H9 (cell line): Measurements from ENCODE around the gene PCDH9. TPM values are rescaled to one million over a fixed set of nuclear protein-coding genes. Genes with fewer than 3 reads are reported as not detected.

Source experiments
- DNase-seq: peaks from one replicate; pipeline ENCODE4 v3.0.0-alpha.2; 2017
- H2AFZ ChIP-seq: one replicate; pipeline ENCODE4 v1.6.1; 2013; ENCODE audit warnings: mild to moderate bottlenecking, low read length, control low read depth, moderate library complexity
- H2AK5ac ChIP-seq: 2 replicates; pipeline ENCODE4 v1.6.1; 2013; ENCODE audit warnings: low read length, control low read depth, mixed read lengths; ENCODE audit not compliant: insufficient read length
- H2BK120ac ChIP-seq: one replicate; pipeline ENCODE4 v1.6.1; 2013; ENCODE audit warnings: low read depth, mild to moderate bottlenecking, low read length, control low read depth, inconsistent platforms; ENCODE audit not compliant: poor library complexity, severe bottlenecking
- H2BK12ac ChIP-seq: 2 replicates; pipeline ENCODE4 v1.6.1; 2013; ENCODE audit warnings: low read length, control low read depth, mixed read lengths, low read depth; ENCODE audit not compliant: insufficient read length
- H2BK15ac ChIP-seq: 2 replicates; pipeline ENCODE4 v1.6.1; 2013; ENCODE audit warnings: low read depth, low read length, control low read depth
- H2BK20ac ChIP-seq: one replicate; pipeline ENCODE4 v1.6.1; 2013; ENCODE audit warnings: low read depth, mild to moderate bottlenecking, low read length, control low read depth, inconsistent platforms; ENCODE audit not compliant: poor library complexity, severe bottlenecking
- H2BK5ac ChIP-seq: 2 replicates; pipeline ENCODE4 v1.6.1; 2013; ENCODE audit warnings: low read length, control low read depth, mixed read lengths; ENCODE audit not compliant: insufficient read length
- H3K14ac ChIP-seq: 2 replicates; pipeline ENCODE4 v1.6.1; 2013; ENCODE audit warnings: low read length, control low read depth; ENCODE audit not compliant: insufficient read depth
- H3K18ac ChIP-seq: 2 replicates; pipeline ENCODE4 v1.6.1; 2013; ENCODE audit warnings: low read depth, mild to moderate bottlenecking, mixed read lengths, low read length, control low read depth; ENCODE audit not compliant: insufficient read length
- H3K23ac ChIP-seq: 2 replicates; pipeline ENCODE4 v1.6.1; 2013; ENCODE audit warnings: low read length, control low read depth, mixed read lengths, low read depth; ENCODE audit not compliant: insufficient read length
- H3K23me2 ChIP-seq: 2 replicates; pipeline ENCODE4 v1.6.1; 2013; ENCODE audit warnings: low read depth, mild to moderate bottlenecking, mixed read lengths, low read length, control low read depth; ENCODE audit not compliant: insufficient read length, poor library complexity, severe bottlenecking
- H3K27ac ChIP-seq: 2 replicates; pipeline ENCODE4 v1.5.1; 2013; ENCODE audit warnings: low read length, control low read depth, mixed read lengths, low read depth; ENCODE audit not compliant: insufficient read length
- H3K27me3 ChIP-seq: 2 replicates; pipeline ENCODE4 v1.6.1; 2013; ENCODE audit warnings: low read length, control low read depth, inconsistent platforms; ENCODE audit not compliant: insufficient read depth
- H3K4ac ChIP-seq: 2 replicates; pipeline ENCODE4 v1.6.1; 2013; ENCODE audit warnings: low read depth, mild to moderate bottlenecking, control low read depth, inconsistent platforms, low read length, moderate library complexity
- H3K4me1 ChIP-seq: 2 replicates; pipeline ENCODE4 v1.6.1; 2013; ENCODE audit warnings: low read length, control low read depth, inconsistent platforms; ENCODE audit not compliant: insufficient read depth
- H3K4me2 ChIP-seq: 2 replicates; pipeline ENCODE4 v1.6.1; 2013; ENCODE audit warnings: low read length, control low read depth, mixed read lengths; ENCODE audit not compliant: insufficient read length, insufficient read depth
- H3K56ac ChIP-seq: 2 replicates; pipeline ENCODE4 v1.6.1; 2013; ENCODE audit warnings: low read depth, mild to moderate bottlenecking, mixed read lengths, low read length, control low read depth; ENCODE audit not compliant: insufficient read length
- H3K79me1 ChIP-seq: 2 replicates; pipeline ENCODE4 v1.6.1; 2013; ENCODE audit warnings: low read depth, mild to moderate bottlenecking, moderate library complexity, low read length, control low read depth, inconsistent platforms; ENCODE audit not compliant: insufficient read depth, poor library complexity, severe bottlenecking
- H3K79me2 ChIP-seq: 2 replicates; pipeline ENCODE4 v1.6.1; 2013; ENCODE audit warnings: low read length, control low read depth, inconsistent platforms; ENCODE audit not compliant: insufficient read depth
- H3K9ac ChIP-seq: 2 replicates; pipeline ENCODE4 v1.6.1; 2013; ENCODE audit warnings: low read length, control low read depth, mixed read lengths; ENCODE audit not compliant: insufficient read length; ENCODE audit errors: extremely low read depth
- H3K9me3 ChIP-seq: one replicate; pipeline ENCODE4 v1.6.1; 2013; ENCODE audit warnings: low read depth, low read length, inconsistent platforms; ENCODE audit not compliant: control insufficient read depth
- H3T11ph ChIP-seq: one replicate; pipeline ENCODE4 v1.6.1; 2013; ENCODE audit warnings: mild to moderate bottlenecking, low read length, control low read depth, inconsistent platforms
- H4K20me1 ChIP-seq: one replicate; pipeline ENCODE4 v1.6.1; 2013; ENCODE audit not compliant: control insufficient read depth, insufficient read length, insufficient read depth
- H4K5ac ChIP-seq: 2 replicates; pipeline ENCODE4 v1.6.1; 2013; ENCODE audit warnings: low read depth, mild to moderate bottlenecking, mixed read lengths, low read length, control low read depth; ENCODE audit not compliant: insufficient read length
- H4K8ac ChIP-seq: replicated peaks from 2 replicates; pipeline ENCODE4 v1.6.1; 2013; ENCODE audit warnings: low read length, control low read depth, mixed read lengths, low read depth; ENCODE audit not compliant: insufficient read length
- H4K91ac ChIP-seq: 2 replicates; pipeline ENCODE4 v1.6.1; 2013; ENCODE audit warnings: low read depth, mild to moderate bottlenecking, moderate library complexity, mixed read lengths, low read length, control low read depth; ENCODE audit not compliant: insufficient read length
- H3K27ac Mint-ChIP-seq, 3 experiments: 2 replicates in 2 of 3; 3 replicates in 1 of 3; pipeline ENCODE4 v1.8.0; 2020 to 2021; ENCODE audit warnings: mixed read lengths in 3 of 3, mild to moderate bottlenecking in 1 of 3, moderate library complexity in 1 of 3
- H3K27me3 Mint-ChIP-seq: 2 replicates; pipeline ENCODE4 v1.8.0; 2021; ENCODE audit warnings: low read depth, mild to moderate bottlenecking, moderate library complexity, mixed read lengths
- H3K36me3 Mint-ChIP-seq, 3 experiments: 2 replicates in 2 of 3; 3 replicates in 1 of 3; pipeline ENCODE4 v1.8.0; 2020 to 2021; ENCODE audit warnings: low read depth in 3 of 3, mixed read lengths in 3 of 3; ENCODE audit not compliant: insufficient read depth in 1 of 3
- H3K4me1 Mint-ChIP-seq, 2 experiments: 2 replicates each; pipeline ENCODE4 v1.8.0; 2020; ENCODE audit warnings: mixed read lengths in 2 of 2
- H3K4me3 Mint-ChIP-seq, 2 experiments: 2 replicates in 1 of 2; 3 replicates in 1 of 2; pipeline ENCODE4 v1.8.0; 2020 to 2021; ENCODE audit warnings: mild to moderate bottlenecking in 2 of 2, mixed read lengths in 2 of 2, moderate library complexity in 1 of 2
- H3K9me3 Mint-ChIP-seq, 2 experiments: 2 replicates in 1 of 2; 3 replicates in 1 of 2; pipeline ENCODE4 v1.8.0; 2020; ENCODE audit warnings: mild to moderate bottlenecking in 2 of 2, mixed read lengths in 2 of 2, moderate library complexity in 1 of 2
- CTCF ChIP-seq: fragments of 200-600 bp; sonication (generic); conservative IDR thresholded peaks from 3 replicates; pipeline ENCODE4 v1.8.0; 2021; ENCODE audit warnings: antibody characterized with exemption, mild to moderate bottlenecking
- WGBS: extraction: QIAGEN DNeasy Blood & Tissue Kit; methylation state at CpG from one replicate; pipeline ENCODE4 v1.1.7; 2013; ENCODE audit warnings: missing lambda C conversion rate, low lambda C conversion rate, mixed read lengths; ENCODE audit not compliant: insufficient read length; ENCODE audit errors: extremely low coverage; 5-methylcytosine and 5-hydroxymethylcytosine counted together
- total RNA-seq: library from RNA; stranded (reverse); gene quantifications from 2 replicates; pipeline ENCODE4 v1.2.1, GENCODE V29; 2021

The PCDH9 gene
- total RNA-seq, 1 experiment from 2014 or later = 0.11 TPM

- no peak overlapping the region for H4K5ac ChIP-seq
- no peak overlapping the region for H3K23ac ChIP-seq
- H3K18ac ChIP-seq = no peak overlapping the region
- no CpG with 5 or more reads among the region's 86 CpGs for WGBS
- Mint-ChIP-seq H3K36me3 (no peaks in the 10 kb centered on the region), H3K27me3 (peaks cover 15% of the 10 kb centered on the region), H3K4me3 (no peak overlapping the region), H3K4me1 (peaks cover 2 to 5% of the 10 kb centered on the region in 2 experiments; a peak in 3 of 4 replicates), H3K27ac (peak overlapping the region in 2 of 3 experiments; percentile 53 to 71; a peak in 2 of 7 replicates), H3K9me3 (no peaks in the 10 kb centered on the region)
- peak overlapping the region; percentile 80 for H3K9ac ChIP-seq
- H3K4me1 ChIP-seq = no peaks in the 10 kb centered on the region
- H3K9me3 ChIP-seq = no peaks in the 10 kb centered on the region
- DNase-seq = peak; percentile 97
- no peak overlapping the region for H2BK5ac ChIP-seq
- no peak overlapping the region for H2BK120ac ChIP-seq
- no peak overlapping the region for H2BK15ac ChIP-seq
- peaks cover 18% of the 10 kb centered on the region for H3K23me2 ChIP-seq
- H3K4ac ChIP-seq = no peak overlapping the region
- H3K56ac ChIP-seq = no peak overlapping the region
- no peak overlapping the region for H3T11ph ChIP-seq
- no peak overlapping the region for H2BK12ac ChIP-seq
- no peak overlapping the region for H4K8ac ChIP-seq
- H2AK5ac ChIP-seq = no peak overlapping the region
- no peaks in the 10 kb centered on the region for H3K79me1 ChIP-seq
- H3K14ac ChIP-seq = peak overlapping the region; percentile 54
- no peaks in the 10 kb centered on the region for H3K79me2 ChIP-seq
- H2BK20ac ChIP-seq = no peak overlapping the region
- no peak overlapping the region for H4K91ac ChIP-seq
- H2AFZ ChIP-seq = peak overlapping the region; percentile 11
- no peaks in the 10 kb centered on the region; the same call in 1 of the 2 replicates for H3K27me3 ChIP-seq
- no peaks in the 10 kb centered on the region for H4K20me1 ChIP-seq
- TF ChIP-seq CTCF = no peak
- no peak overlapping the region for H3K27ac ChIP-seq
- H3K4me2 ChIP-seq = peak overlapping the region; percentile 97
Measured at GRCh38 chr13:67230404-67231288, 510 bp upstream of the PCDH9 start.
